ENCODE data around the gene CCDC134.

- TF ChIP-seq CTCF (conservative IDR thresholded peaks at IDR 0.05) (no peak), ZFX (IDR thresholded peaks at IDR 0.05) (no peak)
Observed at GRCh38 chr22:41847300-41847699, 46.8 kb downstream of the CCDC134 start.
